Left hindlimb (tissue), 1 donor: ENCODE measurements around the gene MPHOSPH10.
"Not testable (repeated sequence)": the region's sequence is repeated elsewhere in the genome, so short reads cannot be mapped to it uniquely, and the experiment has no call there.

Experiments used
- DNase-seq: peaks from one replicate; pipeline ENCODE4 v3.0.0-alpha.2; 2018

The MPHOSPH10 gene, protein sequence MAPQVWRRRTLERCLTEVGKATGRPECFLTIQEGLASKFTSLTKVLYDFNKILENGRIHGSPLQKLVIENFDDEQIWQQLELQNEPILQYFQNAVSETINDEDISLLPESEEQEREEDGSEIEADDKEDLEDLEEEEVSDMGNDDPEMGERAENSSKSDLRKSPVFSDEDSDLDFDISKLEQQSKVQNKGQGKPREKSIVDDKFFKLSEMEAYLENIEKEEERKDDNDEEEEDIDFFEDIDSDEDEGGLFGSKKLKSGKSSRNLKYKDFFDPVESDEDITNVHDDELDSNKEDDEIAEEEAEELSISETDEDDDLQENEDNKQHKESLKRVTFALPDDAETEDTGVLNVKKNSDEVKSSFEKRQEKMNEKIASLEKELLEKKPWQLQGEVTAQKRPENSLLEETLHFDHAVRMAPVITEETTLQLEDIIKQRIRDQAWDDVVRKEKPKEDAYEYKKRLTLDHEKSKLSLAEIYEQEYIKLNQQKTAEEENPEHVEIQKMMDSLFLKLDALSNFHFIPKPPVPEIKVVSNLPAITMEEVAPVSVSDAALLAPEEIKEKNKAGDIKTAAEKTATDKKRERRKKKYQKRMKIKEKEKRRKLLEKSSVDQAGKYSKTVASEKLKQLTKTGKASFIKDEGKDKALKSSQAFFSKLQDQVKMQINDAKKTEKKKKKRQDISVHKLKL

DNA sequence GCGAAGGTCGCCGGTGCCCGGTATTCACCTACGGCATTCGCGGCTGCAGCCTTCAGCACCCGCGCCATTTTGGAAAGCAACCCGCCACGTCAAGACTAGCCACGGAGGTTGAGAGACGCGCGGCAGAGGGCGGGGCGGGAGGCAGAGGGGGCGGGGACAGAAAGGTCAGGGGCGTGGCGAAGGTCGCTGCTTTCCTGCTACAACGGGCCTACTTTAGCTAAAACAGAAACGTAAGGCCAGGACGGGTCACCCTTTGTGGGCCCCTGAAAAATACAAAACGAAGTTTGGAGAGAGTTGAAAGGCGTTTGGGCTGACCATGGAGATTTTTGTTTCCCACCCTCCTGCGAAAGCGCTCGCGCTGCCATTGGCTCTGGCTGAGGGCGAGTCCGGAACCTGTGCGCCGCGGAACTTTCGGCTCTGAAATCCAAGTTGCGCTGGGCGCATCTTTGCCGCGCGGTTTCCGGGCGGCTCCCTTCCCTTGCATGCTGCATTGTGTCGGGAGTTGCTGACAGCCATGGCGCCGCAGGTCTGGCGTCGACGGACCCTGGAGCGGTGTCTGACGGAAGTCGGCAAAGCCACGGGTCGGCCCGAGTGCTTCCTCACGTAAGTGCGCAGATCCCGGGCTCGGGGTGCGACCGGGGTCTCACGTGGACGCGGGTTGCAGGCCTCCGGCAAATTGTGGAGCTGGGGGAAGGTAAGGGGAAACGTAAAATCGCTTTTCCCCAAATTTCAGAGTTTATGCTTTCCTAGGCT lies at the start of gene MPHOSPH10, which contains the start of gene MCEE:
MPHOSPH10 (plus strand) TSS at position 483 of the 753 bp plus-strand sequence; CDS start at position 515, 32 bp downstream.
MCEE (minus strand) TSS at position 78 of the 753 bp plus-strand sequence; CDS start at position 68, 10 bp downstream.
- peak; percentile 94 for DNase-seq

DNA sequence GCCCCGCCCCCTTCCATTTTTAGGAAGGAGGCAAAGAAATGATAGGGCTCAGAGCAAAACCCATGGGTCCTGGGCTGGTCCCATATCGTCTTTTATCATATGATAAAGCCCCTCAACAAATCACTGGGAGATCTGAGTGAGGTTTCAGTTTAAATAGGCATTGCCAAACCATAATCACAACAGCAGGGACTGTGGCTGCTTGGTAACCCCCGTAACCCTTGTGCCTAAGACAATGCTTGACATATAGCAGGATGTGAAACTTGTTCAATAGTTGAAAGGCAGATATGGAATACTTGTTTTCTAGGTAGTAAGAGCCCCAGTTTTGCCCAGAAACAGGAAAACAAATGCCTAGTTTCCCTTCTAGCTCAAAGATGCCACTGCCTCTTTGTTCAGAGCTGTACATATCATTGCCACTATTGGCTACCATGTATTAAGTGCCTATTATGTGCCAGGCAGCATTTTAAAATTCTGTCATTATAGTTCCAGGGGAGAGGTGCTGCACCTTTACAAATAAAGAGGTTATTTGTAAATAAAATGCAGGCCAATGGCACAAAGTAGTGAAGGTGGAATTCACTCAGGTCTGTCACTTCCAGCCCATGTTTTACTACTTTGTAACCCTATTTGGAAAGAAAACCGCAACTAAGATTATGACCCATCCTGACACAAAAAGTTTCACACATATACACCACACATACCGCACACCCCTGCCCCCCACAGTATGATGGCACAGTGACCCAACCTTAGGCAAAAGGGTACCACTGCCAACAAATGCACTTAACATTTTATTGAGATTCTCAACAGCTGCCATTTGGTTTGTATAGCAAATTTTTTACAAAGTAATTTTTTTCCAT lies 47.8 kb upstream of the MPHOSPH10 start:
- no peak for DNase-seq

DNA sequence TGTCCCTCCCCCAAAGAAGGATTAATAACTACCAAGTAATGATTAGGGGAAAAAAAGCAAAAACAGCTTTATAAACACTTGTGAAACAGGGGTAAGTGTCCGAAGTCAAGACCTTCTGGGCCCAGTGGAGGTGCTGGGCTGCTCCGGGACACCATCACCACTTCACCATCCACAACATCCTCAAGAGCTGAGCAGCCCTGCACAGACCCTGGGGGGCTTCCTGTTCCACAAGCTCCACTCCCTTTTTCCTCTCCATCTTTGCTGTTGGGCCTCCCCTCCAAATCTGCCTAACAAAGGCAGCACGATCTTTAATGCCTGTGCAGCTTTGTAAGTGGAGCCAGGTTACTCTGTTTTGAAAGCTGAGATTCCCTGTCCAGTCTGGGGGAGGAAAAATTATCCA lies 47.1 kb upstream of the MPHOSPH10 start:
- not testable (repeated sequence) for DNase-seq

DNA sequence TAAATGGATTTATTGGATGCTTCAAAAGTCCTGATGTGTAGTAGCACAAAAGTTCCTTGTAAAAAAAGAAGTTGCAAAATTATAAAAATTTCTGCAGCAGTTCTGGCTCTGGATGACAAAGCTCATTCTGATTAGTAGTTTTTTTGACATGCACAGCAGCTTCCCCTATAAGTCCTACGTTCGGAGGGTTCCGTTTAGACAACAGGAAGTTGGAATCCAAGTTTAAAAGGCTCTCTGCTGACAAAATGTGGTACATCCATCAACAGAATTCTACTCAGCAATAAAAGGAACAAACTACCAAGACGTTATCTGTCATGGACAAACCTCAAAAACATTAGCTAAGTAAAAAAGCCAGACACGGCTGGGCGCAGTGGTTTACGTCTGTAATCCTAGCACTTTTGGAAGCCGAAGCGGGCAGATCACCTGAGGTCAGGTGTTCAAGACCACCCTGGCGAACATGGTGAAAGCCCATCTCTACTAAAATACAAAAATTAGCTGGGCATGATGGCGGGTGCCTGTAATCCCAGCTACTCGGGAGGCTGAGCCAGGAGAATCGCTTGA lies 46.6 kb upstream of the MPHOSPH10 start:
- not testable (repeated sequence) for DNase-seq

DNA sequence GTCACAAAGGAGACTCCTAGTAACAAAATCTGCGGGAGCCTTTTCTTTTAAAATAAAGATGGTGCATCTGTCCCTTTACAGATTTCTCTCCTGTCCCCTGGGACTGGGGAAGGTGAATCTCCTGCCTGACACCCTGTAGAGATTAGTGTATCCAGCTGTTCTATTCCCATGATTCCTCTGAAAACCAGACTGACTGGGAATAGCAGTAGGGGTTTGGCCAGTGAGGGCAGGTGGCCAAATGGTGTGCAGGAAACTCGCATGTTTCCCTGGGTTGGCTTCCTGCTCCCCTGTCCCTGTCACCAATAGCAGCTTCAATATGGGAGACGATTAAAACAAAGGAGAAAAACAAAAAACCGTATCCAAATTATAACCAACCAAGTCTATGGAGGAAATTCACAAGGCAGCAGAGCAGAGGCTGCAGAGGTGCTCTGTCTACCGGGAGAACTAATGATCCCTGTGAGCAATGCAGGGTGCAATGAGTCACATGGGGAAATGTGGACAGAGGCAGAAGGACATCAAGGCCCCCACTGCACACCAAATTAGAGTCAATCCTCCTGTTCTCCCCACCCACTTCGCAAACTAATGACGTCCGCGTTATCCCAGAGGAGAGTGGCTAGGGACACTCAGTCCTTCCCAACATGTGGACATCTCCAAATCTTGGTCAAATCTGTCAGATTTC lies 45.0 kb upstream of the MPHOSPH10 start:
- not testable (repeated sequence) for DNase-seq

DNA sequence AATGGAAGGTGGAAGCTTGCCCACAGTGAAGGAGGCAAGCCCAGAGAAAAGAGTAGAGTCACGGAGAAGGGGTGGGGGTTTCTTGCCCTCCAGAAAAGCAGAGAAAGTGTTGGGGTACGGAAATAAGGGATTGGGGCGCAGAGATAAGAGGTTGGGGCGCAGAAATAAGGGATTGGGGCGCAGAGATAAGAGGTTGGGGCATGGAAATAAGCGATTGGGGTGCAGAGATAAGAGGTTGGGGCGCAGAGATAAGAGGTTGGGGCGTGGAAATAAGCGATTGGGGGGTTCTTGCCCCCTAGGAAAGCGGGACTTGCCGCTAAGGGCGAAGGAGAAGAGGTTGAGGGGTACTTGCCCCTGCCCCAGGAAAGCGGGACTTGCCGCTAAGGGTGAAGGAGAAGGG lies 41.0 kb upstream of the MPHOSPH10 start:
- DNase-seq = not testable (repeated sequence)

DNA sequence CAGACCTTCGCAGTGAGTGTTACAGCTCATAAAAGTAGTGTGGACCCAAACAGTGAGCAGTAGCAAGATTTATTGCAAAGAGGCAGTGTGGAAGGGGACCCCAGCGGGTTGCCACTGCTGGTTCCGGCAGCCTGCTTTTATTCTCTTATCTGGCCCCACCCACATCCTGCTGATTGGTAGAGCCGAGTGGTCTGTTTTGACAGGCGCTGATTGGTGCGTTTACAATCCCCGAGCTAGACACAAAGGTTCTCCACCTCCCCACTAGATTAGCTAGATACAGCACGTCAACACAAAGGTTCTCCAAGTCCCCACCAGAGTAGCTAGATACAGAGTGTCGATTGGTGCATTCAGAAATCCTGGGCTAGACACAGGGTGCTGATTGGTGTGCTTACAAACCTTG lies 38.6 kb upstream of the MPHOSPH10 start:
- DNase-seq = not testable (repeated sequence)

DNA sequence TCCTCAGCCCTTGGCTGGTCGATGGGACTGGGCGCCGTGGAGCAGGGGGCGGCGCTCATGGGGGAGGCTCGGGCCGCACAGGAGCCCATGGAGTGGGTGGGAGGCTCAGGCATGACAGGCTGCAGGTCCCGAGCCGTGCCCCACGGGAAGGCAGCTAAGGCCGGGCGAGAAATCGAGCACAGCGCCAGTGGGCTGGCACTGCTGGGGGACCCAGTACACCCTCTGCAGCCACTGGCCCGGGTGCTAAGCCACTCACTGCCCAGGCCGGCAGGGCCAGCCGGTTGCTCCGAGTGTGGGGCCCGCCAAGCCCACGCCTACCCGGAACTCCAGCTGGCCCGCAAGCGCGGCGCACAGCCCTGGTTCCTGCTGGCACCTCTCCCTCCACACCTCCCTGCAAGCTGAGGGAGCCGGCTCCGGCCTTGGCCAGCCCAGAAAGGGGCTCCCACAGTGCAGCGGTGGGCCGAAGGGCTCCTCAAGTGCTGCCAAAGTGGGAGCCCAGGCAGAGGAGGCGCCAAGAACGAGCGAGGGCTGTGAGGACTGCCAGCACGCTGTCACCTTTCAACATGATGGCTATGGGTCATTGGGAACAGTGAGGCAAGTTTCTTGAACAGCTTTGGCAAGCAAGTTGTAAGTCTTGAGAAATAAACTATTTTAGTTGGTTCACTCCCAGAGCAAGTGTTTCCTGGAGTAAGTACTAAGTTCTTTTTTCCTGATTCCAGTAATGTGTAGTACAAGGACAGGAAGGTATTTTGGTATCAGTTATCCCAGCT lies 37.8 kb upstream of the MPHOSPH10 start:
- DNase-seq = not testable (repeated sequence)

DNA sequence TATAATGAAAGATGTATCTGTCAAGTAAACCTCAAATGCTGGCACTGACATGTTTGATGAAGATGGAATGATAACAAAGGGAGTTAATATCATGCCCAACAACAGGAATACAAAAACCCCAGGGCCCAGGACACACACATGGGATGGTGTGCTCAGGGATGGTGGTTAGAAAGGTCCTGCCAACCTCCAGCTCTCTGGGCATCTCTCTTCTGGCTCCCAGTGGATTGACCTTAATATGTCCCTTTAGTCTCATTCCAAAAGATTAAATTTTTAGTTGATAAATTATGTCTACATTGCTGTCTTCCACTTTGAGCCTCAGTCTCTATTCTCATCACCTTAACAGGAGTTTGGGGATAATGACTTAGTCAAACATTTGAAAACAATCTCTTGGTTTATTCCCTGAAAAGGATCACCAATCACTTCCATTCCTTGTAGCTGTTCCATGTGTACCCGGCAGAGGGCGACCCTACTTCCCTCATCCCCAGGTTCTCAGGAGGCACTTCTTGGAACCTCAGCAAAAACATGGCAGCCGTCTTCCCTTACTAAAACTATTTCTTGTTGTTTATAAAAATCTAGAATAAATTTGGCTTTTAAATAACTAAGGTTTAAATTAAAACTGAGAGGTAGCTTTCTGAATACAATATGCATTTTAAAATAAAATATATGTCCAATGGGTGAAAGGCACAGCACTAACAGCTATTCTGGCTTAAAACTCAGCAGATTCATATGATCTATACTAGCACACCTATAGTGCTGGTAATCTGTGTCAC lies 30.1 kb upstream of the MPHOSPH10 start:
- DNase-seq = no peak

DNA sequence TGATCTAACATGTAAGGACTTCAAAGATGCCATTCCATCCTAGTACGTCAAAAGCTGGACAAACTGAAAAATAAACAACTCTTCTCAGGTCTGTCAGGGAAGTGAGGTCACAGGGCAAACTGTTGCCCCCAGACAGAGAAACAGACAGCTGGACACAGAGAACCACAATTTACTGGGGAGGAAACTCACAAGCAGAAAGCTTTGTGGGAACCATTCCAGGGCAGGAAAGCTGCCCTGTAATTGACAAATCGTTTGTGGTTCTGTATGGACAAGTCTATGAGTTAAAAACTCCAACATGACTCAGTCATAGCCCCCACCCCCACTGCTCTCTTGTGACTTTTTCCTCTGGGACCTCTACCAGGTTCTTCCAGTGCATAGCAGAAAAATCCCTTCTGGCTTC lies 28.8 kb upstream of the MPHOSPH10 start:
- peak; percentile 56 for DNase-seq

DNA sequence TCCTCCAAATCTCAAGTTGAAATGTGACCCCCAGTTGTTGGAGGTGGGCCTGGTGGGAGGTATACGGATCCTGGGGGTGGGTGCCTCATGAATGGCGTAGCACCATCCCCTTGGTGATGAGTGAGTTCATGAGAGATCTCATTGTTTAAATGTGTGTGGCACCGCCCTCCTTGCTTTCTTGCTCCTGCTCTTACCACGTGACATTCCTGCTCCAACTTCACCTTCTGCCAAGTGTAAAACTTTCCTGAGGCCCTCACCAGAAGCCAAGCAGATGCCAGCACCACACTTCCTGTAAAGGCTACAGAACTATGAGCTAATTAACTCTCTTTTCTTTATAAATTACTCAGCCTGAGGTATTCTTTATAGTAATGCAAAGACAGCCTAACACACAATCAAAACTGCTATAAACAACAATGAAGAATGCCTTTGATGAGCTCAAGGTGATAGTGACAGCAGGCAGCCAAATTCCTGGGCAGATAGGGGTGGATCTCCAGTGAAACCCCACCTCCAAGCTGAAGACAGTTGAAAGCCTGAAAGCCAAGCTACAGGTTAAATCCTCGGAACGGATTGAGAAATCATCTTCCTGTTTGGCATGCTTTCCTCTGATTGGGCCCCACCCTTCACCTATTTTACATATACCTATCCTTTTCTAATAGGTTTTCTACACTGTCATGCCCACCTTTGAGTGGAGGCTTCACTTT lies 27.3 kb upstream of the MPHOSPH10 start:
- DNase-seq = no peak

DNA sequence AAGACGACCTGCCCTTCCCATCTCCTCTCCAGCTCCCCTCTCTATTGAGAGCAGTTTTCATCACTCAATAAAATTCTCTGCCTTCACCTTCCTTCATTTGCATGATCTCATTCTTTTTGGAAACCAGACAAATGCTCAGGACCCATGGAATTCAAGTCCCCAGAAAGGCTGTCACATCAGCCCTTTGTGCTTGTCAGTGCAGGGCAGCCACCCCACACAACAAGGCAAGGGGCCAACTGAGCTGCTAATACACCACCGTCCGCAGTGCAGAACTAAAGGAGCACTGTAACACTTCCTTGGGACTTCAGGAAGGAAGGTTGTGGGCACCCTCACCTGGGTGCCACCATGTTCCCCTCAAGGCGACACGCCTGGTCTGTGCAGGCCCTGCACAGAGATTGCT lies 26.6 kb upstream of the MPHOSPH10 start:
- no peak for DNase-seq

DNA sequence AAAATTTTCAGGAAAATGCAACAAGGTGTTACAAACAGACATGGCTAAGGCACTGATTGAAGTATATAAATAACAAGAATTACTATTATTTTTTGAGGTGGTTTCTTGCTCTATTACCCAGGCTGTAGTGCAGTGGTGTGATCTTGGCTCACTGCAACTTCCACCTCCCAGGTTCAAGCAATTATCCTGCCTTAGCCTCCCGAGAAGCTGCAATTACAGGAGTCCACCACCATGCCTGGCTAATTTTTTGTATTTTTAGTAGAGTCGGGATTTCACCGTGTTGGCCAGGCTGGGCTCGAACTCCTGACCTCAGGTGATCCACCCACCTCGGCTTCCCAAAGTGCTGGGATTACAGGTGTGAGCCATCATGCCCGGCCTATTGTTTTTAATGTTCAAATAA lies 24.0 kb upstream of the MPHOSPH10 start:
- DNase-seq = not testable (repeated sequence)

DNA sequence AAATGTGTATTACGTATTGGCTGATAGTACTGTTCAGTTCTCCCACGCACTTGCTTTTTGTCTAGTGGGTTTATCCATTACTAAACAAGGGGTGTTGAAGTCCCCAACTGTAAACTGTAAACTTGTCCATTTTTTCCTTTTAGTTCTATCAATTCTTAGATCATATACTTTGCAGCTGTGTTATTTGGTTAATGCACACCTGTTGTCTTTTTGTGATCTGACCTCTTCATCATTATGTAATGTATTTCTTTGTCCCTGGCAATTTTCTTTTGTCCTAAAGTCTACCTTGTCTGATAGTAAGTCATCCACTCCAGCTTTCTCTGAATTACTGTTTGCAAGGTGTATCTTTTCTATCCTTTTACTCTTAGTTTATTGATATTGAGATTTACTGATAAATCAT lies 22.3 kb upstream of the MPHOSPH10 start:
- DNase-seq = no peak

DNA sequence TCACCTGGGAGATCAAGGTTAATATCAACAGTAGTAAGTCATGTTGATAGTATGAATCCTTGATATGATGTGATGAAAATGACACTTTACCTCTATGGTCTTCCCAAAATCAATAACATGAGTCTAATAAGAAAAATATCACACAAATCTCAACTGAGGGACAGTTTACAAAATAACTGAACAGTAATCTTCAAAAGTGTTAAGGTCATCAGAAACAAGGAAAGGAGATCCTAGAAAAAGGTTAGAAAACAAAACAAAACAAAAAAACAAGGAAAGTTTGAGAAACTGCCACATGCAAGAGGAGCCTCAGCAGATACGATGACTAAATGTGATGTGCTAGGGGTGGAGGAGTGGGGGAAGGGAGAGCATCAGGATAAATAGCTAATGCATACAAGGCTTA lies 16.6 kb upstream of the MPHOSPH10 start:
- DNase-seq = no peak

DNA sequence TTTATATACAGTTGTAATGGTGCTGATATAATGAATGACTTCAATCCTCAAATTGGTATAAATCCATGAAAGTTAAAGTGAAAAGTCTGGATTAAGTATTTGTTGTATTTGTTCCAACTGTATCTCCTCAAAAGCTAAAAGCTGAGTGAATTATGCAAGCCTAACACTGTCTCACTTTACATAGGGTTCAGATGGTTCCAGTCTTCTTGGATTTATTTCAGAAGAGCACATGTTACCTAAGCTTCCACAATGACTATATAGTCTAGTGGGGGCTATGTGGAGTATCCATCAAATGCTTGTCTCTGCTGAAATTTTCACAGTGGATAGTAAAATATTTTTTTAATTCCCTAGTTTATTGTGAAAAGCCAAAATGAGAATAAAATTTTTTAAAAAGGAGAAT lies 13.4 kb upstream of the MPHOSPH10 start:
- DNase-seq = no peak

DNA sequence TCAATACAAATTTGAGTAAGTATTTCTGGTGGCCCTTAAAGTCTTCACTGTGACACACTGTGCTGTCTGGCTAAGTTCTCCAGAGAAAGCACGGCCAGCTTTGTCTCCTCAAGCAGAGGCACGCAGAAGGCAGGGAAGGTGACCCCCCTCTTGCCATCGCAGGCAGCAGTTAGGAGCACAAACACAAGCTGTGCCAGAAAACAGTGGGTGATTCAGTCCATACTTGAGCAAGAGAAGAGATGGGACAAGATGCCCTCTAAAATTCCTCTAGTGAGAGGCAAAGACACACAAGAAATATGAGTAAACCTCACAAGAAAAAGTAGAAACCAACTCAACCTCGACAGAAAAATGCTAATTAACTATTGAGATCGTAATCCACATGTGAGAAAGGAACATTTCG lies 10.2 kb upstream of the MPHOSPH10 start:
- no peak for DNase-seq

DNA sequence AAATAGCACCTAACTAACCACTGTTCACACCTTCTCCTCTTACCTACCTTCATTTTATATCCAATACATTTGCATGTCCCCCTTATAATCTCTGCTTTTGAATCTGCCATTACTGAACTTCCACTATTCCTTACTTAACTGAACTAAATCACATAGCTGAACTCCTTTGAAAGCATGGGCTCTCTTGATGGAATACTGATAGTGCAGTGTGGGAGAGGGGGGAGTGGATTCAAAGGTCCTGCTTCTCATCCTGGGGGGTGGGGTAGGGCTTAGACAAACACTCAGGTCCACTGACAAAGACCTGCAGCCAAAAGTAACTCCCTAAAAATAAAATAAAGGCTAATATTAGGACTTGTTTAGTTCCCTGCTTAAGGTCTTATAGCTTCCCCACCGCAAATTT lies 9.0 kb upstream of the MPHOSPH10 start:
- DNase-seq = no peak
